SH-SY5Y (cell line): Measurements from ENCODE around the gene MYCBPAP.

ENCODE experiments used
- GATA2 ChIP-seq: IDR thresholded peaks from 2 replicates; pipeline ENCODE4 v1.6.1; 2011; ENCODE audit warnings: mild to moderate bottlenecking, low read depth, low read length
- GATA3 ChIP-seq: IDR thresholded peaks from 2 replicates; pipeline ENCODE4 v1.6.1; 2011; ENCODE audit warnings: low read depth, mild to moderate bottlenecking, low read length, moderate library complexity

The MYCBPAP gene

GRCh38 chr17:50541716-50542688 lies 33.8 kb downstream of the MYCBPAP start:
- TF ChIP-seq GATA3 (no peak), GATA2 (no peak; the same call in 1 of the 2 replicates)

GRCh38 chr17:50542795-50543774 lies 34.8 kb downstream of the MYCBPAP start:
- TF ChIP-seq GATA3: no peak
- TF ChIP-seq GATA2: no peak

- TF ChIP-seq GATA3: no peak
- no peak for TF ChIP-seq GATA2
Observed at GRCh38 chr17:50544516-50544915, 36.3 kb downstream of the MYCBPAP start.

- no peak for TF ChIP-seq GATA3
- no peak for TF ChIP-seq GATA2
Observed at GRCh38 chr17:50545311-50545710, 37.1 kb downstream of the MYCBPAP start.

- TF ChIP-seq GATA2: no peak
- TF ChIP-seq GATA3: no peak
Observed at GRCh38 chr17:50546701-50547034, 38.4 kb downstream of the MYCBPAP start.

- TF ChIP-seq GATA2 (no peak), GATA3 (no peak)
Observed at GRCh38 chr17:50547035-50547735, 38.9 kb downstream of the MYCBPAP start, which contains the start of gene SPATA20. Gene SPATA20 (plus strand): TSS chr17:50547174. CDS start chr17:50547209, 35 bp downstream.

- no peak for TF ChIP-seq GATA2
Observed at GRCh38 chr17:50547736-50548083, 39.5 kb downstream of the MYCBPAP start.

- TF ChIP-seq GATA2: no peak
- TF ChIP-seq GATA3: no peak
Observed at GRCh38 chr17:50548831-50549230, 40.6 kb downstream of the MYCBPAP start.

- TF ChIP-seq GATA2: no peak
- TF ChIP-seq GATA3: no peak
Observed at GRCh38 chr17:50549256-50549941, 41.2 kb downstream of the MYCBPAP start.

GRCh38 chr17:50549969-50550368 lies 41.7 kb downstream of the MYCBPAP start:
- no peak for TF ChIP-seq GATA2
- TF ChIP-seq GATA3: no peak

GRCh38 chr17:50550661-50551432 lies 42.6 kb downstream of the MYCBPAP start:
- TF ChIP-seq GATA2: no peak
- no peak for TF ChIP-seq GATA3

GRCh38 chr17:50551433-50551815 lies 43.2 kb downstream of the MYCBPAP start:
- TF ChIP-seq GATA2: no peak
- TF ChIP-seq GATA3: no peak

- TF ChIP-seq GATA3 (no peak), GATA2 (no peak)
Observed at GRCh38 chr17:50551884-50552283, 43.6 kb downstream of the MYCBPAP start.

GRCh38 chr17:50554201-50554600 lies 46.0 kb downstream of the MYCBPAP start:
- TF ChIP-seq GATA3: no peak
- no peak for TF ChIP-seq GATA2
